GM04503 (cell line): Measurements from ENCODE around the gene SLC25A3.
"Not testable (repeated sequence)": the region's sequence is repeated elsewhere in the genome, so short reads cannot be mapped to it uniquely, and the experiment has no call there.

Experiments
- DNase-seq: peaks from one replicate; pipeline ENCODE4 v3.0.0-alpha.2; 2012; ENCODE audit warnings: low read depth

The SLC25A3 gene

GRCh38 chr12:98595243-98595988 is 1.9 kb downstream of the SLC25A3 start:
- peak; percentile 37 for DNase-seq

GRCh38 chr12:98597313-98597712 is 3.8 kb downstream of the SLC25A3 start:
- not testable (repeated sequence) for DNase-seq

- no peak for DNase-seq
Measured at GRCh38 chr12:98601924-98602323, 8.4 kb downstream of the SLC25A3 start.

- no peak for DNase-seq
Measured at GRCh38 chr12:98606359-98606988, 13.0 kb downstream of the SLC25A3 start.

GRCh38 chr12:98610596-98610995 is 17.1 kb downstream of the SLC25A3 start:
- no peak for DNase-seq

GRCh38 chr12:98612696-98613334 is 19.3 kb downstream of the SLC25A3 start:
- DNase-seq, result no peak

GRCh38 chr12:98618952-98619351 is 25.5 kb downstream of the SLC25A3 start:
- peak; percentile 61 for DNase-seq

- DNase-seq, result peak; percentile 42
Measured at GRCh38 chr12:98635657-98636323, 42.3 kb downstream of the SLC25A3 start.

- DNase-seq, result no peak
Measured at GRCh38 chr12:98637068-98637467, 43.6 kb downstream of the SLC25A3 start.

GRCh38 chr12:98638009-98638408 is 44.5 kb downstream of the SLC25A3 start:
- no peak for DNase-seq

GRCh38 chr12:98639491-98639890 is 46.0 kb downstream of the SLC25A3 start:
- no peak for DNase-seq

GRCh38 chr12:98642801-98643200 is 49.3 kb downstream of the SLC25A3 start:
- DNase-seq, result not testable (repeated sequence)

- DNase-seq, result no peak
Measured at GRCh38 chr12:98644433-98644711, 50.9 kb downstream of the SLC25A3 start.

- peak; percentile 68 for DNase-seq
Measured at GRCh38 chr12:98644712-98645571, 51.5 kb downstream of the SLC25A3 start, which contains the start of the genes APAF1 and IKBIP. TSS of gene APAF1 (plus strand) at chr12:98645290. CDS start at chr12:98648360, 3,070 bp downstream. TSS of gene IKBIP (minus strand) at chr12:98644788. CDS start at chr12:98644701, 87 bp downstream.

GRCh38 chr12:98645572-98646067 is 52.1 kb downstream of the SLC25A3 start:
- DNase-seq, result no peak

GRCh38 chr12:98646294-98647090 is 53.0 kb downstream of the SLC25A3 start:
- DNase-seq, result no peak

GRCh38 chr12:98651328-98651727 is 57.8 kb downstream of the SLC25A3 start:
- DNase-seq, result no peak

- no peak for DNase-seq
Measured at GRCh38 chr12:98653866-98654493, 60.5 kb downstream of the SLC25A3 start.
